ENCODE measurements around the gene OPA3.

OPA3 gene

GRCh38 chr19:45567609-45568008 lies 17.0 kb downstream of the OPA3 start:
- DNase-seq (ENCODE audit: low spot score), result no peak

- DNase-seq (ENCODE audit: low spot score), result no peak
Observed at GRCh38 chr19:45564131-45564780, 20.3 kb downstream of the OPA3 start.

GRCh38 chr19:45560686-45561085 lies 23.9 kb downstream of the OPA3 start:
- no peak for DNase-seq (ENCODE audit: low spot score)

- no peak for DNase-seq (ENCODE audit: low spot score)
Observed at GRCh38 chr19:45560038-45560437, 24.6 kb downstream of the OPA3 start.

GRCh38 chr19:45558399-45558878 lies 26.2 kb downstream of the OPA3 start:
- DNase-seq (ENCODE audit: low spot score), result peak; percentile 10

GRCh38 chr19:45556835-45557234 lies 27.8 kb downstream of the OPA3 start:
- no peak for DNase-seq (ENCODE audit: low spot score)

- DNase-seq (ENCODE audit: low spot score), result no peak
Observed at GRCh38 chr19:45554481-45554880, 30.1 kb downstream of the OPA3 start.

GRCh38 chr19:45553464-45553863 lies 31.1 kb downstream of the OPA3 start:
- no peak for DNase-seq (ENCODE audit: low spot score)

GRCh38 chr19:45547965-45548609 lies 36.5 kb downstream of the OPA3 start:
- DNase-seq (ENCODE audit: low spot score), result no peak

- DNase-seq (ENCODE audit: low spot score), result no peak
Observed at GRCh38 chr19:45547211-45547770, 37.3 kb downstream of the OPA3 start.

- DNase-seq (ENCODE audit: low spot score), result no peak
Observed at GRCh38 chr19:45542234-45542668, 42.4 kb downstream of the OPA3 start.

GRCh38 chr19:45539459-45539858 lies 45.1 kb downstream of the OPA3 start:
- no peak for DNase-seq (ENCODE audit: low spot score)

GRCh38 chr19:45531349-45531748 lies 53.3 kb downstream of the OPA3 start:
- DNase-seq (ENCODE audit: low spot score), result no peak

- DNase-seq (ENCODE audit: low spot score), result no peak
Observed at GRCh38 chr19:45529420-45529785, 55.2 kb downstream of the OPA3 start.

- DNase-seq (ENCODE audit: low spot score), result no peak
Observed at GRCh38 chr19:45528744-45529419, 55.7 kb downstream of the OPA3 start.

GRCh38 chr19:45528149-45528743 lies 56.4 kb downstream of the OPA3 start:
- DNase-seq (ENCODE audit: low spot score), result no peak

- no peak for DNase-seq (ENCODE audit: low spot score)
Observed at GRCh38 chr19:45527731-45528130, 56.9 kb downstream of the OPA3 start.

- DNase-seq (ENCODE audit: low spot score), result no peak
Observed at GRCh38 chr19:45526971-45527370, 57.6 kb downstream of the OPA3 start.

- peak; percentile 76 for DNase-seq (ENCODE audit: low spot score)
Observed at GRCh38 chr19:45526143-45526542, 58.5 kb downstream of the OPA3 start.

GRCh38 chr19:45524575-45525129 lies 60.0 kb downstream of the OPA3 start:
- DNase-seq (ENCODE audit: low spot score), result no peak

- DNase-seq (ENCODE audit: low spot score), result peak; percentile 87
Observed at GRCh38 chr19:45523642-45524256, 60.9 kb downstream of the OPA3 start.
